GM18507 (cell line): ENCODE results near the gene LAP3.

Experiments used
- DNase-seq: peaks from one replicate; pipeline ENCODE4 v3.0.0; 2011; ENCODE audit warnings: low read depth; ENCODE audit not compliant: insufficient read length; ENCODE audit errors: extremely low spot score
- FAIRE-seq: peaks from 2 replicates; lab custom pipeline; 2011; peaks lifted over from hg19 to GRCh38; lab: Jason Lieb, UNC

The LAP3 gene

DNA sequence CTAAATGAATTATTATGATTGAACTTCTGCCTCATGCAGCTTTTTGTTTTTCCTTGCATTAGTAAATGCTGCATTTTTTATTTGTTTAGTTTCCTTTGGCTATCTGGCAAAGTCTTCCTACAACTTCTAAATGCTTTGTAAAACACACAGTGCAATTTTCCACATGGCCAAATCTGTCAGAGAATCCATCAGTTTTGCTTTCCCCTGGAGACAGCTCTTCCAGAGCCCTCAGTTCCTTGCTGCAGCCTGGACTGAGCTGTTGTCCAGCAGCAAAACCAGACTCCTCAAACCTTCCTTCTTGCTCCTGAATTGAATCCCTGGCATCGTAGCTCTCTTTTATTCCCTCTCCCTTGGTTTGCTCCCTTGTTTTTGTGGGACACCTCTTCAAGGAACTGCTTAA is 80.1 kb downstream of the LAP3 start:
- no peak for FAIRE-seq
- DNase-seq, result no peak
